Panc1 (cell line): ENCODE measurements around the gene TANGO2.

Experiments
- POLR2AphosphoS5 ChIP-seq: IDR thresholded peaks from 2 replicates; pipeline ENCODE4 v1.6.1; 2012; ENCODE audit warnings: mild to moderate bottlenecking, low read depth, low read length, moderate library complexity
- SIN3A ChIP-seq: IDR thresholded peaks from 2 replicates; pipeline ENCODE4 v1.6.1; 2012; ENCODE audit warnings: low read depth, mild to moderate bottlenecking, low read length, moderate library complexity, borderline replicate concordance; ENCODE audit not compliant: insufficient read depth
- TCF7L2 ChIP-seq: IDR thresholded peaks from 2 replicates; pipeline ENCODE4 v1.6.1; 2011; ENCODE audit warnings: mild to moderate bottlenecking, low read depth, low read length, inconsistent platforms
- TF ChIP-seq, protein P1 (sequence below): fragments of 450-650 bp; IDR thresholded peaks from 2 replicates; pipeline ENCODE4 v1.5.1; 2017; ENCODE audit warnings: mild to moderate bottlenecking
- TF ChIP-seq, protein P2 (sequence below), 2 experiments: IDR thresholded peaks; 2 replicates each; pipeline ENCODE4 v1.6.1; 2011 to 2012; ENCODE audit warnings: low read depth in 2 of 2, control low read depth in 1 of 2, low read length in 1 of 2, mild to moderate bottlenecking in 1 of 2, moderate library complexity in 1 of 2; ENCODE audit not compliant: insufficient read depth in 1 of 2

DNA sequence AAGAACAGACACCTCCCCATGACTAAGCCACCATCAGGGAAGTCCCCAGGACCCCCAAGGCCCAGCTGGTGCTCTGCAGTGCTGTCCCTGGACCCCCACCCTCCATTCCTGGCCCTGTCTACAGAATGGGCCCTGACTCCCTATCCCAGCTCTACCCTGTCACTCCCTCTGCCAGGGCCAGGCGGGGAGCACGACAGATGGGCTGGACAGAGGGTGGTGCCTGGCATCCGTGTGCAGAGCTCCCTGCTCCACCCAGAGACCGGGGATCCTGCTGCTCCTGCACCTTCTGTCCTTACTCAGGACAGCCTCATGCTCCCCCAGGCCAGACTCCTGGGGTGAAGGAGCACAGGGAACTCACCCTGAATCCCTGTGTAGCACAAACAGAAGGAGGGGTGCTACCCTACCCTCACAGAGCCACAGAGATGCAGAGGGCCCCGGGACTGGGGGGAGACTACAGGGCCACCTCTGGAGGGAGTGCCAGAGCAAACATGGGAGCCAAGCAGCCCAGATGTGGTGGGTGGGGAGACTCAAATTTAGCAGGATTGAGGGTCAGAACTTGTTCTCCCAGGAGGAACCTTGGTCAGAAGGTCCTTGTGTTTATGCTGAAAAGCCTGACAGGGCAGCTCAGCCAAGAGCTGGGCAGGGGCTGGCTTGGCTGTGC lies 6.3 kb upstream of the TANGO2 start:
- TF ChIP-seq, protein P1, sequence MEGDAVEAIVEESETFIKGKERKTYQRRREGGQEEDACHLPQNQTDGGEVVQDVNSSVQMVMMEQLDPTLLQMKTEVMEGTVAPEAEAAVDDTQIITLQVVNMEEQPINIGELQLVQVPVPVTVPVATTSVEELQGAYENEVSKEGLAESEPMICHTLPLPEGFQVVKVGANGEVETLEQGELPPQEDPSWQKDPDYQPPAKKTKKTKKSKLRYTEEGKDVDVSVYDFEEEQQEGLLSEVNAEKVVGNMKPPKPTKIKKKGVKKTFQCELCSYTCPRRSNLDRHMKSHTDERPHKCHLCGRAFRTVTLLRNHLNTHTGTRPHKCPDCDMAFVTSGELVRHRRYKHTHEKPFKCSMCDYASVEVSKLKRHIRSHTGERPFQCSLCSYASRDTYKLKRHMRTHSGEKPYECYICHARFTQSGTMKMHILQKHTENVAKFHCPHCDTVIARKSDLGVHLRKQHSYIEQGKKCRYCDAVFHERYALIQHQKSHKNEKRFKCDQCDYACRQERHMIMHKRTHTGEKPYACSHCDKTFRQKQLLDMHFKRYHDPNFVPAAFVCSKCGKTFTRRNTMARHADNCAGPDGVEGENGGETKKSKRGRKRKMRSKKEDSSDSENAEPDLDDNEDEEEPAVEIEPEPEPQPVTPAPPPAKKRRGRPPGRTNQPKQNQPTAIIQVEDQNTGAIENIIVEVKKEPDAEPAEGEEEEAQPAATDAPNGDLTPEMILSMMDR = no peak; the same call in 1 of the 2 replicates
- TF ChIP-seq, protein P2, sequence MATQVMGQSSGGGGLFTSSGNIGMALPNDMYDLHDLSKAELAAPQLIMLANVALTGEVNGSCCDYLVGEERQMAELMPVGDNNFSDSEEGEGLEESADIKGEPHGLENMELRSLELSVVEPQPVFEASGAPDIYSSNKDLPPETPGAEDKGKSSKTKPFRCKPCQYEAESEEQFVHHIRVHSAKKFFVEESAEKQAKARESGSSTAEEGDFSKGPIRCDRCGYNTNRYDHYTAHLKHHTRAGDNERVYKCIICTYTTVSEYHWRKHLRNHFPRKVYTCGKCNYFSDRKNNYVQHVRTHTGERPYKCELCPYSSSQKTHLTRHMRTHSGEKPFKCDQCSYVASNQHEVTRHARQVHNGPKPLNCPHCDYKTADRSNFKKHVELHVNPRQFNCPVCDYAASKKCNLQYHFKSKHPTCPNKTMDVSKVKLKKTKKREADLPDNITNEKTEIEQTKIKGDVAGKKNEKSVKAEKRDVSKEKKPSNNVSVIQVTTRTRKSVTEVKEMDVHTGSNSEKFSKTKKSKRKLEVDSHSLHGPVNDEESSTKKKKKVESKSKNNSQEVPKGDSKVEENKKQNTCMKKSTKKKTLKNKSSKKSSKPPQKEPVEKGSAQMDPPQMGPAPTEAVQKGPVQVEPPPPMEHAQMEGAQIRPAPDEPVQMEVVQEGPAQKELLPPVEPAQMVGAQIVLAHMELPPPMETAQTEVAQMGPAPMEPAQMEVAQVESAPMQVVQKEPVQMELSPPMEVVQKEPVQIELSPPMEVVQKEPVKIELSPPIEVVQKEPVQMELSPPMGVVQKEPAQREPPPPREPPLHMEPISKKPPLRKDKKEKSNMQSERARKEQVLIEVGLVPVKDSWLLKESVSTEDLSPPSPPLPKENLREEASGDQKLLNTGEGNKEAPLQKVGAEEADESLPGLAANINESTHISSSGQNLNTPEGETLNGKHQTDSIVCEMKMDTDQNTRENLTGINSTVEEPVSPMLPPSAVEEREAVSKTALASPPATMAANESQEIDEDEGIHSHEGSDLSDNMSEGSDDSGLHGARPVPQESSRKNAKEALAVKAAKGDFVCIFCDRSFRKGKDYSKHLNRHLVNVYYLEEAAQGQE (IDR thresholded peaks at IDR 0.05; ENCODE audit: insufficient read depth in 1 of 2, low read depth in 2 of 2, low read length in 1 of 2) = no peak
- TF ChIP-seq SIN3A (no peak), POLR2AphosphoS5 (no peak), TCF7L2 (no peak)
